ENCODE results near the gene GPSM1. TPM values are rescaled to one million over a fixed set of nuclear protein-coding genes. Genes with fewer than 3 reads are reported as not detected.
A peak's percentile ranks its signal among the peaks of the same experiment; 100 is the strongest.

Gene GPSM1
- total RNA-seq, 1 donor from 2014 or later, result 1.9 TPM

- peak overlapping the region; percentile 54 for H3K4me3 Mint-ChIP-seq
- ChIA-PET POLR2A (no interaction called here), CTCF (interaction anchor here (1.4 kb wide), 1 partner anchor 16 kb away, joined by 4 read pairs; no protein-coding TSS in a partner anchor)
- no peaks in the 10 kb centered on the region for H3K36me3 Mint-ChIP-seq (ENCODE audit: low read depth)
- no peaks in the 10 kb centered on the region for H3K9me3 Mint-ChIP-seq
- intact Hi-C loops (cut with micrococcal nuclease), result loop anchor here (5.0 kb wide), 1 partner anchor 34 kb away; the partner anchor contains the start of gene DNLZ
- peaks cover 12% of the 10 kb centered on the region for H3K27me3 Mint-ChIP-seq
- no peak for TF ChIP-seq CTCF (IDR thresholded peaks at IDR 0.05)
- no peak for ATAC-seq (ENCODE audit: low read depth)
- DNase-seq, result no peak
- H3K4me1 Mint-ChIP-seq, result peaks cover 11% of the 10 kb centered on the region
- H3K27ac Mint-ChIP-seq, result no peak overlapping the region
These were observed 1.3 kb downstream of the GPSM1 start for GRCh38 chr9:136328622-136329041.

- H3K9me3 Mint-ChIP-seq, result no peaks in the 10 kb centered on the region
- DNase-seq (no peak), ATAC-seq (ENCODE audit: low read depth) (no peak)
- POLR2A ChIA-PET, result interaction anchor here (0.6 kb wide), 1 partner anchor 25 kb away, joined by 3 read pairs; no protein-coding TSS in a partner anchor
- CTCF ChIA-PET, result interaction anchor here (1.4 kb wide), 1 partner anchor 16 kb away, joined by 4 read pairs; no protein-coding TSS in a partner anchor
- H3K27ac Mint-ChIP-seq, result no peak overlapping the region
- H3K4me1 Mint-ChIP-seq, result peaks cover 11% of the 10 kb centered on the region
- H3K36me3 Mint-ChIP-seq (ENCODE audit: low read depth), result no peaks in the 10 kb centered on the region
- H3K4me3 Mint-ChIP-seq, result no peak overlapping the region
- peaks cover 9% of the 10 kb centered on the region for H3K27me3 Mint-ChIP-seq
- intact Hi-C loops (cut with micrococcal nuclease), result loop anchor here (5.0 kb wide), 1 partner anchor 33 kb away; the partner anchor contains the start of gene DNLZ
- no peak for TF ChIP-seq CTCF (IDR thresholded peaks at IDR 0.05)
These were observed 1.9 kb downstream of the GPSM1 start for GRCh38 chr9:136329211-136329627.

- POLR2A ChIA-PET, result interaction anchor here (0.6 to 1.3 kb wide), 2 partner anchors 24 to 33 kb away, joined by 3 read pairs; no protein-coding TSS in a partner anchor
- no peak overlapping the region for H3K4me3 Mint-ChIP-seq
- CTCF ChIA-PET, result interaction anchor here (1.4 kb wide), 1 partner anchor 17 kb away, joined by 4 read pairs; no protein-coding TSS in a partner anchor
- ATAC-seq (ENCODE audit: low read depth) (no peak), DNase-seq (no peak)
- H3K27me3 Mint-ChIP-seq, result peaks cover 9% of the 10 kb centered on the region
- no peak overlapping the region for H3K27ac Mint-ChIP-seq
- H3K9me3 Mint-ChIP-seq, result no peaks in the 10 kb centered on the region
- intact Hi-C loops (cut with micrococcal nuclease), result loop anchor here (5.0 kb wide), 1 partner anchor 32 kb away; the partner anchor contains the start of gene DNLZ
- no peak for TF ChIP-seq CTCF (IDR thresholded peaks at IDR 0.05)
- peaks cover 11% of the 10 kb centered on the region for H3K4me1 Mint-ChIP-seq
- H3K36me3 Mint-ChIP-seq (ENCODE audit: low read depth), result no peaks in the 10 kb centered on the region
These were observed 2.5 kb downstream of the GPSM1 start for GRCh38 chr9:136329636-136330405.

GRCh38 chr9:136330406-136330990 is 3.2 kb downstream of the GPSM1 start:
- no peaks in the 10 kb centered on the region for H3K36me3 Mint-ChIP-seq (ENCODE audit: low read depth)
- no peak for TF ChIP-seq CTCF (IDR thresholded peaks at IDR 0.05)
- CTCF ChIA-PET, result no interaction called here
- intact Hi-C loops (cut with micrococcal nuclease), result no loop called here
- peaks cover 11% of the 10 kb centered on the region for H3K4me1 Mint-ChIP-seq
- ATAC-seq (ENCODE audit: low read depth) (no peak), DNase-seq (no peak)
- no peaks in the 10 kb centered on the region for H3K9me3 Mint-ChIP-seq
- no peak overlapping the region for H3K4me3 Mint-ChIP-seq
- no peak overlapping the region for H3K27ac Mint-ChIP-seq
- POLR2A ChIA-PET, result interaction anchor here (1.3 kb wide), 1 partner anchor 32 kb away, joined by 3 read pairs; no protein-coding TSS in a partner anchor
- peaks cover 9% of the 10 kb centered on the region for H3K27me3 Mint-ChIP-seq

- Mint-ChIP-seq H3K4me1 (peaks cover 11% of the 10 kb centered on the region), H3K36me3 (ENCODE audit: low read depth) (no peaks in the 10 kb centered on the region), H3K27me3 (peaks cover 9% of the 10 kb centered on the region), H3K27ac (no peak overlapping the region), H3K9me3 (no peaks in the 10 kb centered on the region), H3K4me3 (no peak overlapping the region)
- intact Hi-C loops (cut with micrococcal nuclease), result no loop called here
- ChIA-PET POLR2A (interaction anchor here (1.3 kb wide), 1 partner anchor 32 kb away, joined by 3 read pairs; no protein-coding TSS in a partner anchor), CTCF (no interaction called here)
- TF ChIP-seq CTCF (IDR thresholded peaks at IDR 0.05), result no peak
- DNase-seq (no peak), ATAC-seq (ENCODE audit: low read depth) (no peak)
These were observed 3.7 kb downstream of the GPSM1 start for GRCh38 chr9:136331030-136331429.
